Measurements from ENCODE around the gene ZCCHC14. TPM values are rescaled to one million over a fixed set of nuclear protein-coding genes. Genes with fewer than 3 reads are reported as not detected.

The ZCCHC14 gene
- total and polyA plus RNA-seq, 2 experiments from 2014 or later: 4.3 to 14.5 TPM

- peaks cover 54% of the 10 kb centered on the region for H3K4me1 ChIP-seq (ENCODE audit: insufficient read depth)
Measured at GRCh38 chr16:87468550-87468949, 24.3 kb downstream of the ZCCHC14 start.

GRCh38 chr16:87466975-87467501 is 25.8 kb downstream of the ZCCHC14 start:
- Histone ChIP-seq H3K9me2 (replicated peaks; ENCODE audit: insufficient read depth) (no peaks in the 10 kb centered on the region), H3K27ac (peak overlapping the region; percentile 94), H3K9me3 (ENCODE audit: low read depth) (no peaks in the 10 kb centered on the region), H3K79me2 (peaks cover 81% of the 10 kb centered on the region), H3K4me1 (ENCODE audit: insufficient read depth) (peaks cover 54% of the 10 kb centered on the region), H3K36me3 (replicated peaks; ENCODE audit: insufficient read depth, low read depth) (no peaks in the 10 kb centered on the region), H4K20me1 (ENCODE audit: insufficient read depth, poor library complexity, severe bottlenecking) (peaks cover 16% of the 10 kb centered on the region), H2AFZ (no peak overlapping the region), H3K4me2 (no peak overlapping the region), H3K4me3 (no peak overlapping the region), H3K27me3 (no peaks in the 10 kb centered on the region)
- WGBS (ENCODE audit: low lambda C conversion rate, missing lambda C conversion rate): 55% methylated on average over 8 of the region's 8 CpGs
- DNase-seq (ENCODE audit: low spot score): no peak
- TF ChIP-seq CTCF (IDR thresholded peaks at IDR 0.05; ENCODE audit: poor library complexity) (no peak), EZH2phosphoT487 (IDR thresholded peaks at IDR 0.05; ENCODE audit: low read depth, severe bottlenecking, unreplicated experiment) (no peak), EZH2 (IDR thresholded peaks at IDR 0.05; ENCODE audit: borderline replicate concordance) (no peak)

More at GRCh38 chr16:87468550-87468949, 24.3 kb downstream of the ZCCHC14 start:
- H3K27ac ChIP-seq: no peak overlapping the region
- no peaks in the 10 kb centered on the region for H3K36me3 ChIP-seq (replicated peaks; ENCODE audit: insufficient read depth, low read depth)
- H3K4me2 ChIP-seq: no peak overlapping the region
- H3K9me3 ChIP-seq (ENCODE audit: low read depth): no peaks in the 10 kb centered on the region
- no peaks in the 10 kb centered on the region for H3K9me2 ChIP-seq (replicated peaks; ENCODE audit: insufficient read depth)
- H3K79me2 ChIP-seq: peaks cover 83% of the 10 kb centered on the region
- H3K4me3 ChIP-seq: no peak overlapping the region
- TF ChIP-seq EZH2phosphoT487 (IDR thresholded peaks at IDR 0.05; ENCODE audit: low read depth, severe bottlenecking, unreplicated experiment) (no peak), EZH2 (IDR thresholded peaks at IDR 0.05; ENCODE audit: borderline replicate concordance) (no peak), CTCF (IDR thresholded peaks at IDR 0.05; ENCODE audit: poor library complexity) (no peak)
- H2AFZ ChIP-seq: no peak overlapping the region
- 78% methylated on average over 8 of the region's 8 CpGs for WGBS (ENCODE audit: low lambda C conversion rate, missing lambda C conversion rate)
- no peaks in the 10 kb centered on the region for H3K27me3 ChIP-seq
- peaks cover 30% of the 10 kb centered on the region for H4K20me1 ChIP-seq (ENCODE audit: insufficient read depth, poor library complexity, severe bottlenecking)
- DNase-seq (ENCODE audit: low spot score): no peak

GRCh38 chr16:87465879-87466278 is 26.9 kb downstream of the ZCCHC14 start:
- no peaks in the 10 kb centered on the region for H3K9me3 ChIP-seq (ENCODE audit: low read depth)
- no peak for DNase-seq (ENCODE audit: low spot score)
- no peaks in the 10 kb centered on the region for H3K27me3 ChIP-seq
- peaks cover 11% of the 10 kb centered on the region for H4K20me1 ChIP-seq (ENCODE audit: insufficient read depth, poor library complexity, severe bottlenecking)
- WGBS (ENCODE audit: low lambda C conversion rate, missing lambda C conversion rate): 80% methylated on average over 14 of the region's 15 CpGs
- peaks cover 80% of the 10 kb centered on the region for H3K79me2 ChIP-seq
- peak overlapping the region; percentile 94 for H3K27ac ChIP-seq
- peaks cover 43% of the 10 kb centered on the region for H3K4me1 ChIP-seq (ENCODE audit: insufficient read depth)
- H3K9me2 ChIP-seq (replicated peaks; ENCODE audit: insufficient read depth): no peaks in the 10 kb centered on the region
- H3K4me3 ChIP-seq: no peak overlapping the region
- H3K36me3 ChIP-seq (replicated peaks; ENCODE audit: insufficient read depth, low read depth): no peaks in the 10 kb centered on the region
- H3K4me2 ChIP-seq: peak overlapping the region; percentile 59
- no peak overlapping the region for H2AFZ ChIP-seq
- TF ChIP-seq CTCF (IDR thresholded peaks at IDR 0.05; ENCODE audit: poor library complexity) (no peak), EZH2phosphoT487 (IDR thresholded peaks at IDR 0.05; ENCODE audit: low read depth, severe bottlenecking, unreplicated experiment) (no peak), EZH2 (IDR thresholded peaks at IDR 0.05; ENCODE audit: borderline replicate concordance) (no peak)

Data from hepatocyte (in vitro differentiated cells).